NT2/D1 (cell line): Measurements from ENCODE around the gene CIB4.

Experiments
- SUZ12 ChIP-seq: IDR thresholded peaks from 2 replicates; pipeline ENCODE4 v1.6.1; 2011; ENCODE audit not compliant: insufficient read length, insufficient read depth; ENCODE audit errors: extremely low read depth
- YY1 ChIP-seq: IDR thresholded peaks from 2 replicates; pipeline ENCODE4 v1.6.1; 2011; ENCODE audit not compliant: insufficient read length, insufficient read depth
- ZNF274 ChIP-seq: IDR thresholded peaks from 2 replicates; pipeline ENCODE4 v1.6.1; 2011; ENCODE audit warnings: mild to moderate bottlenecking, low read depth, low read length

DNA sequence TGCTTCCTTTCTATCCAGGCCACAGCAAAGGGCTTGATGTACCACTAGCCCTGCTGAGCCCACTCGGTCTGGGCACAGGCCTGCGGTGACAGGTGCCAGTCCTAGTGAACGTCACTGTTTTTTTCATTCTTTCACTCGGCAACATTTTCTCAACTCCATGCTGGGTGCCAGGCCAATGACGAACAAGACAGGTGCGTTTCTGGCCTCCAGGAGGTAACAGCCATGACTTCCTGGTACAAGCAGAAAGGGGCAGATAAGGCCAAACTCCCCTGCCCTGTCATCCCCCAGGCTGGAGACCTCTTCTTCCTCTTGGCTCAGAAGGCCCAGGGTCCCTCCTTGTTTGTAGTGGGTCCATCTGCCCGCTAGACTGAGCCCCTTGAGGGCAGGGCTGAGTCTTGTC is 107.5 kb downstream of the CIB4 start:
- TF ChIP-seq ZNF274, result no peak
- no peak for TF ChIP-seq YY1
- TF ChIP-seq SUZ12, result no peak
